Calu3 (cell line): ENCODE results near the gene PROS1. TPM values are rescaled to one million over a fixed set of nuclear protein-coding genes. Genes with fewer than 3 reads are reported as not detected.
"Not testable (repeated sequence)": the region's sequence is repeated elsewhere in the genome, so short reads cannot be mapped to it uniquely, and the experiment has no call there.

ENCODE experiments used
- BruUV-seq: library from RNA; stranded (reverse); fragments of 400-500 nt; replicated peaks from 2 replicates; lab custom pipeline; 2021; lab: Mats Ljungman, UMichigan
- CTCF ChIA-PET: fragments of 300-600 bp; sonication (Branson Sonifier 250); formaldehyde crosslinking; loops from one replicate; lab custom pipeline; 2022; ENCODE audit warnings: antibody characterized with exemption; lab: Charles Lee
- DNase-seq: peaks from one replicate; pipeline ENCODE4 v3.0.0; 2022
- H3K27ac Mint-ChIP-seq: one replicate; pipeline ENCODE4 v1.8.0; 2022; ENCODE audit warnings: mixed read lengths; ENCODE audit not compliant: unreplicated experiment
- H3K27me3 Mint-ChIP-seq: one replicate; pipeline ENCODE4 v1.8.0; 2022; ENCODE audit warnings: mixed read lengths; ENCODE audit not compliant: unreplicated experiment
- H3K36me3 Mint-ChIP-seq: one replicate; pipeline ENCODE4 v1.8.0; 2022; ENCODE audit warnings: mild to moderate bottlenecking, moderate library complexity, mixed read lengths; ENCODE audit not compliant: insufficient read depth, unreplicated experiment
- H3K4me1 Mint-ChIP-seq: one replicate; pipeline ENCODE4 v1.8.0; 2022; ENCODE audit warnings: mild to moderate bottlenecking, low read depth, mixed read lengths; ENCODE audit not compliant: unreplicated experiment
- H3K4me3 Mint-ChIP-seq: one replicate; pipeline ENCODE4 v1.8.0; 2022; ENCODE audit warnings: mild to moderate bottlenecking, low read depth, moderate library complexity, mixed read lengths; ENCODE audit not compliant: unreplicated experiment
- H3K9me3 Mint-ChIP-seq: one replicate; pipeline ENCODE4 v1.8.0; 2022; ENCODE audit warnings: low read depth, mixed read lengths; ENCODE audit not compliant: unreplicated experiment
- CTCF ChIP-seq: fragments of 200-600 bp; IDR thresholded peaks from one replicate; pipeline ENCODE4 v1.8.0; 2022; ENCODE audit warnings: antibody characterized with exemption; ENCODE audit not compliant: unreplicated experiment
- intact Hi-C: fragments of 100-400 bp; cut with micrococcal nuclease; formaldehyde crosslinking; loops from one replicate; pipeline ENCODE4 v1.10.0; 2022; ENCODE audit not compliant: unreplicated experiment
- total RNA-seq: library from RNA; stranded (reverse); gene quantifications from 2 replicates; pipeline ENCODE4 v1.2.3, GENCODE V29; 2022

The PROS1 gene
- total RNA-seq, 1 experiment from 2014 or later = 2.6 TPM

GRCh38 chr3:93867425-93867824 lies 106.3 kb downstream of the PROS1 start:
- no peaks in the 10 kb centered on the region for H3K36me3 Mint-ChIP-seq
- intact Hi-C loops = no loop called here
- H3K4me1 Mint-ChIP-seq = no peaks in the 10 kb centered on the region
- no peak for DNase-seq
- peaks cover 9% of the 10 kb centered on the region for H3K9me3 Mint-ChIP-seq
- TF ChIP-seq CTCF = no peak
- H3K27me3 Mint-ChIP-seq = no peaks in the 10 kb centered on the region
- no peak overlapping the region for H3K27ac Mint-ChIP-seq
- H3K4me3 Mint-ChIP-seq = no peak overlapping the region
- BruUV-seq = no TSS peak
- CTCF ChIA-PET = no interaction called here

- CTCF ChIA-PET = no interaction called here
- no peaks in the 10 kb centered on the region for H3K4me1 Mint-ChIP-seq
Observed at GRCh38 chr3:93861017-93861416, 112.7 kb downstream of the PROS1 start.

GRCh38 chr3:93855401-93855800 lies 118.3 kb downstream of the PROS1 start:
- H3K9me3 Mint-ChIP-seq = peaks cover 4% of the 10 kb centered on the region
- no peak overlapping the region for H3K27ac Mint-ChIP-seq
- H3K27me3 Mint-ChIP-seq = no peaks in the 10 kb centered on the region
- CTCF ChIA-PET = interaction anchor here (0.8 kb wide), 1 partner anchor 941 kb away, joined by 3 read pairs; no protein-coding TSS in a partner anchor
- H3K4me3 Mint-ChIP-seq = no peak overlapping the region
- intact Hi-C loops = no loop called here
- H3K4me1 Mint-ChIP-seq = no peaks in the 10 kb centered on the region
- no peaks in the 10 kb centered on the region for H3K36me3 Mint-ChIP-seq
- BruUV-seq = no TSS peak
- TF ChIP-seq CTCF = no peak
- no peak for DNase-seq

More at GRCh38 chr3:93861017-93861416, 112.7 kb downstream of the PROS1 start:
- H3K4me3 Mint-ChIP-seq = no peak overlapping the region
- no peaks in the 10 kb centered on the region for H3K27me3 Mint-ChIP-seq
- TF ChIP-seq CTCF = no peak
- no peak overlapping the region for H3K27ac Mint-ChIP-seq
- H3K9me3 Mint-ChIP-seq = peaks cover under 1% of the 10 kb centered on the region
- no TSS peak for BruUV-seq
- intact Hi-C loops = no loop called here
- no peaks in the 10 kb centered on the region for H3K36me3 Mint-ChIP-seq
- DNase-seq = no peak

- intact Hi-C loops, H3K4me3 Mint-ChIP-seq, H3K27me3 Mint-ChIP-seq, DNase-seq, H3K9me3 Mint-ChIP-seq, H3K27ac Mint-ChIP-seq, H3K36me3 Mint-ChIP-seq, H3K4me1 Mint-ChIP-seq, BruUV-seq, CTCF ChIA-PET: not testable (repeated sequence)
Observed at GRCh38 chr3:93852228-93852627, 121.5 kb downstream of the PROS1 start.

- CTCF ChIA-PET = no interaction called here
- Mint-ChIP-seq H3K4me1 (no peaks in the 10 kb centered on the region), H3K4me3 (no peak overlapping the region), H3K27ac (no peak overlapping the region), H3K36me3 (no peaks in the 10 kb centered on the region), H3K27me3 (no peaks in the 10 kb centered on the region), H3K9me3 (no peaks in the 10 kb centered on the region)
- no peak for TF ChIP-seq CTCF
- DNase-seq = peak; percentile 15
- no TSS peak for BruUV-seq
- intact Hi-C loops = loop anchor here (2.0 kb wide), 1 partner anchor 221 kb away; no protein-coding TSS in a partner anchor
Observed at GRCh38 chr3:93843981-93844380, 129.7 kb downstream of the PROS1 start.

- H3K36me3 Mint-ChIP-seq, DNase-seq, H3K9me3 Mint-ChIP-seq, BruUV-seq, H3K27ac Mint-ChIP-seq, CTCF ChIA-PET, H3K4me3 Mint-ChIP-seq, H3K27me3 Mint-ChIP-seq, H3K4me1 Mint-ChIP-seq, intact Hi-C loops: not testable (repeated sequence)
Observed at GRCh38 chr3:93839193-93839592, 134.5 kb downstream of the PROS1 start.
